Measurements from ENCODE around the gene CARD10.

The CARD10 gene

GRCh38 chr22:37457093-37457893, 61.9 kb downstream of the CARD10 start:
- Mint-ChIP-seq H3K27ac (no peak overlapping the region), H3K4me1 (peaks cover 8% of the 10 kb centered on the region), H3K9me3 (no peaks in the 10 kb centered on the region), H3K36me3 (ENCODE audit: low read depth) (no peaks in the 10 kb centered on the region), H3K4me3 (no peak overlapping the region), H3K27me3 (ENCODE audit: low read depth) (peaks cover 52% of the 10 kb centered on the region)
- peak; percentile 83 to 90 (median 89) for TF ChIP-seq CTCF (IDR thresholded peaks at IDR 0.05; ENCODE audit: unreplicated experiment in 3 of 3)

GRCh38 chr22:37456346-37456745, 62.9 kb downstream of the CARD10 start:
- Mint-ChIP-seq H3K27ac (no peak overlapping the region), H3K36me3 (ENCODE audit: low read depth) (no peaks in the 10 kb centered on the region), H3K9me3 (no peaks in the 10 kb centered on the region), H3K4me1 (peaks cover 8% of the 10 kb centered on the region), H3K4me3 (no peak overlapping the region), H3K27me3 (ENCODE audit: low read depth) (peaks cover 51% of the 10 kb centered on the region)
- TF ChIP-seq CTCF (IDR thresholded peaks at IDR 0.05; ENCODE audit: unreplicated experiment in 3 of 3), result no peak

DNA sequence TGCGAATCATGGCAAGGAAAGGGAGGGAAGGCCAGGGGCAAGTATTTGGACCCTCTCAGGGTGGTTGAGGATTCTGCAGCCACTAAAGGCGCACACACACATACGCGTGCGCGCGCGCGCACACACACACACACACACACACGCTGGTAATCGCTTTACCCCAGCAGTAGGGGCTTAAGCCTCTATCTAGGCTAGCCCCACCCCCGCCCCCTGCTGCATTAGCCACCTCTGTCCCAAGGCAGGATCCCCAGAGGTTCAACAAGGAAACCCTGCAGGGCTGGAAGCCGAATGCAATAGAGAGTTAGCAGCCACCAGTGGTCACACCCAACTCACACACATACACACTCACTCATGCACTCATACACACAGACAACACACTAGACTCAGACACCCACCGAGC, 63.3 kb downstream of the CARD10 start:
- peaks cover 51% of the 10 kb centered on the region for H3K27me3 Mint-ChIP-seq (ENCODE audit: low read depth)
- no peak for TF ChIP-seq CTCF (IDR thresholded peaks at IDR 0.05; ENCODE audit: unreplicated experiment in 3 of 3)
- H3K4me3 Mint-ChIP-seq, result no peak overlapping the region
- H3K4me1 Mint-ChIP-seq, result peaks cover 8% of the 10 kb centered on the region
- no peaks in the 10 kb centered on the region for H3K9me3 Mint-ChIP-seq
- no peak overlapping the region for H3K27ac Mint-ChIP-seq
- no peaks in the 10 kb centered on the region for H3K36me3 Mint-ChIP-seq (ENCODE audit: low read depth)

DNA sequence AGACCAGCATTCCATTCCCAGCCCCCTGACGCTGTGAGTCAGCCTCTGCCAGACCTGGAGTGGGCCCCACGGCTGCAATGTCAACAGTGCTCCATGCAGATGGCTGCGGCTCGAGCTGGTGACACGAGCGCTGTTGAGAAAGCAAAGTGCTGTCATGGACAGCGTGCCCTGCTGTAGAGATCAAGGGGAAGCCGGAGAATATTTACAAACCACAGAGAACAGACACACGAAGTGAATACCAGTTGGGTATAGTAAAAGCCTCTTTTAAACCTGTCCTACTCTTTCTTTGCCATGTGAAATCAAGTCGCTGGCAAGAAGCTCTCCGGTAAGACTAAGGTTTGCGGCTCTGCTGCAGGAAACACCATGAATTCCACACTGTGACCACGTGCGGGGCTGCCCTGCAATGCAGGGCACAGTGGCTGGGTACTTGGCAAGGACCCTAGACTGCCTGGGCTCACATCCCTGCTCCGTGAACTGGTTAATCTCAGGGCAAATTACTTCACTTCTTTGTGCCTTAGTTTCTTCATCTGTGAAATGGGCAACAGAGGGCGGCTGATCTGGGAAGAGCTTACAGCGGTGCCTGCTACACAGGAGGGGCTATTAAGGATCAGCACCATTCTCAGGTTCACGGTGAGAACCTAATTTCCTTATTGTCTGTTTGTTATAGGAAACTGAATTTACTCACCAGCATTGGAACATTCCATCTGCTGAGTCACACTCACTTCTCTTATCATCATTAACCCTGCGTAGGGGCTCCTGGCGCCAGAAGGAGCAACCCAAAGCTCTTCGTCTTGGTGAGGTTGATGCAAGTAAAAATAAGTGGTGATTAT, 64.1 kb downstream of the CARD10 start:
- no peak for TF ChIP-seq CTCF (IDR thresholded peaks at IDR 0.05; ENCODE audit: unreplicated experiment in 3 of 3)
- Mint-ChIP-seq H3K36me3 (ENCODE audit: low read depth) (no peaks in the 10 kb centered on the region), H3K4me3 (no peak overlapping the region), H3K27me3 (ENCODE audit: low read depth) (peaks cover 51% of the 10 kb centered on the region), H3K27ac (no peak overlapping the region), H3K9me3 (no peaks in the 10 kb centered on the region), H3K4me1 (peaks cover 8% of the 10 kb centered on the region)

- Mint-ChIP-seq H3K27ac (no peak overlapping the region), H3K4me1 (peaks cover 8% of the 10 kb centered on the region), H3K27me3 (ENCODE audit: low read depth) (peaks cover 43% of the 10 kb centered on the region), H3K4me3 (no peak overlapping the region), H3K9me3 (no peaks in the 10 kb centered on the region), H3K36me3 (ENCODE audit: low read depth) (no peaks in the 10 kb centered on the region)
- no peak for TF ChIP-seq CTCF (IDR thresholded peaks at IDR 0.05; ENCODE audit: unreplicated experiment in 3 of 3)
Observed at GRCh38 chr22:37453696-37454095, 65.5 kb downstream of the CARD10 start.
